ENCODE measurements around the gene LRRC46. TPM values are rescaled to one million over a fixed set of nuclear protein-coding genes. Genes with fewer than 3 reads are reported as not detected.

Gene LRRC46
- total RNA-seq, 1 experiment from 2014 or later = 0.39 TPM

GRCh38 chr17:47813512-47814031, 17.9 kb upstream of the LRRC46 start (continued):
- no peak for TF ChIP-seq IRF2 (CRISPR knock-in tag; IDR thresholded peaks at IDR 0.05; ENCODE audit: borderline replicate concordance, low read depth)
- no peak for TF ChIP-seq ZNF512 (CRISPR knock-in tag; IDR thresholded peaks at IDR 0.05; ENCODE audit: borderline replicate concordance)
- TF ChIP-seq RORB (CRISPR knock-in tag; IDR thresholded peaks at IDR 0.05) = no peak
- TF ChIP-seq ERG (CRISPR knock-in tag; IDR thresholded peaks at IDR 0.05) = no peak
- TF ChIP-seq ZNF425 (CRISPR knock-in tag; conservative IDR thresholded peaks at IDR 0.05) = no peak

GRCh38 chr17:47815106-47815918, 16.2 kb upstream of the LRRC46 start:
- CTCF ChIA-PET = no interaction called here
- H3K4me1 Mint-ChIP-seq = 0 out of 2 replicates have a peak, but pooled peaks cover 1% of the 10 kb centered on the region
- no peaks in the 10 kb centered on the region for H3K27me3 Mint-ChIP-seq (ENCODE audit: low read depth)
- H3K9me3 Mint-ChIP-seq = no peaks in the 10 kb centered on the region
- POLR2A ChIA-PET = no interaction called here
- H3K27ac Mint-ChIP-seq = no peak overlapping the region; the same call in 1 of the 2 replicates
- ATAC-seq (no peak), DNase-seq (ENCODE audit: low spot score) (no peak)
- H3K4me3 Mint-ChIP-seq = no peak overlapping the region
- no peaks in the 10 kb centered on the region; the same call in 1 of the 2 replicates for H3K36me3 Mint-ChIP-seq
- TF ChIP-seq ATF2 (CRISPR knock-in tag; IDR thresholded peaks at IDR 0.05; ENCODE audit: borderline replicate concordance, low read depth) (no peak), PREB (CRISPR knock-in tag; IDR thresholded peaks at IDR 0.05; ENCODE audit: borderline replicate concordance) (no peak), ZNF138 (CRISPR knock-in tag; conservative IDR thresholded peaks at IDR 0.05) (no peak), TCF7 (CRISPR knock-in tag; IDR thresholded peaks at IDR 0.05; ENCODE audit: low read depth) (no peak), AFF4 (CRISPR knock-in tag; IDR thresholded peaks at IDR 0.05; ENCODE audit: borderline replicate concordance) (no peak), GABPB1 (CRISPR knock-in tag; IDR thresholded peaks at IDR 0.05) (no peak), ZNF317 (CRISPR knock-in tag; IDR thresholded peaks at IDR 0.05; ENCODE audit: borderline replicate concordance, low read depth) (no peak), PRDM15 (CRISPR knock-in tag; IDR thresholded peaks at IDR 0.05) (no peak), MLX (CRISPR knock-in tag; IDR thresholded peaks at IDR 0.05) (no peak), E2F1 (CRISPR knock-in tag; IDR thresholded peaks at IDR 0.05) (no peak)
